Measurements from ENCODE around the gene DHDH.

The DHDH gene

GRCh38 chr19:48993175-48994034 lies 59.9 kb downstream of the DHDH start, which contains the start of the genes GYS1 and RUVBL2:
GYS1 (minus strand) TSS chr19:48993309; CDS start chr19:48993112, 197 bp downstream.
RUVBL2 (plus strand) TSS chr19:48993887; CDS start chr19:48993912, 25 bp downstream.
- DNase-seq, result peak; percentile 98

DNA sequence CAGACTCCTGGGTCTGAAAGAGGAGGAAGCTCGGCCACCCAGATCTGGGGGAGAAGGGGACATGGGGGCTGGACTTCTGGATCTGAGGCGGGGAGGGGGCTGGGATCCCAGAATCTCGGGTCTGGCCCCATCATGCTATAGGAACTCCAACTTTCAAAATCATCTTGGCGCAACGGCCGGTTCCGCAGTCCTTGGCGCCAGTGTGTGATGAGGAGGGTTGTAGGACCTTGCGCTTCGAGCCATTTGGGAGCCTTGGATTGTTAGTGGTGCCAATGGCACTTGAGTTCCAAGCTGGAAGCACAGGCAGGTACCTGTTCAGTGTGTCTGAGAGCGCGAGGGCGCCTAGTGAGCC lies 60.5 kb downstream of the DHDH start:
- no peak for DNase-seq

Data from RPMI8226 (cell line).